Urothelium cell line (cell line): Measurements from ENCODE around the gene HOXB9.

Experiments
- DNase-seq: peaks from one replicate; pipeline ENCODE4 v3.0.0; 2011; ENCODE audit warnings: low spot score, mixed read lengths
- FAIRE-seq: peaks from 2 replicates; lab custom pipeline; 2011; peaks lifted over from hg19 to GRCh38; lab: Jason Lieb, UNC

Gene HOXB9

GRCh38 chr17:48599354-48599753, 26.8 kb downstream of the HOXB9 start:
- FAIRE-seq (peak; percentile 50), DNase-seq (no peak)

- FAIRE-seq = no peak
These were observed 27.4 kb downstream of the HOXB9 start for GRCh38 chr17:48598736-48599135.

GRCh38 chr17:48597778-48598631, 28.2 kb downstream of the HOXB9 start:
- DNase-seq (no peak), FAIRE-seq (no peak)

More at GRCh38 chr17:48598736-48599135, 27.4 kb downstream of the HOXB9 start:
- DNase-seq = no peak

- DNase-seq = no peak
- FAIRE-seq = no peak
These were observed 28.7 kb downstream of the HOXB9 start for GRCh38 chr17:48597528-48597777.

- FAIRE-seq = no peak
- no peak for DNase-seq
These were observed 29.2 kb downstream of the HOXB9 start for GRCh38 chr17:48596735-48597527.

- DNase-seq (no peak), FAIRE-seq (no peak)
These were observed 30.0 kb downstream of the HOXB9 start for GRCh38 chr17:48596000-48596734.

- FAIRE-seq (no peak), DNase-seq (no peak)
These were observed 30.7 kb downstream of the HOXB9 start for GRCh38 chr17:48595278-48595999.

- no peak for DNase-seq
- no peak for FAIRE-seq
These were observed 31.4 kb downstream of the HOXB9 start for GRCh38 chr17:48594538-48595277.

- DNase-seq (peak; percentile 82), FAIRE-seq (no peak)
These were observed 32.2 kb downstream of the HOXB9 start for GRCh38 chr17:48593840-48594537.

- DNase-seq (no peak), FAIRE-seq (no peak)
These were observed 32.9 kb downstream of the HOXB9 start, which contains the start of gene HOXB5 for GRCh38 chr17:48593126-48593829. Gene HOXB5, minus strand, starts transcription at chr17:48593779. Its CDS starts 97 bp downstream, at chr17:48593682.

GRCh38 chr17:48592577-48592976, 33.6 kb downstream of the HOXB9 start:
- FAIRE-seq (no peak), DNase-seq (no peak)

- FAIRE-seq (no peak), DNase-seq (no peak)
These were observed 34.1 kb downstream of the HOXB9 start for GRCh38 chr17:48592057-48592514.

GRCh38 chr17:48591255-48592056, 34.7 kb downstream of the HOXB9 start:
- FAIRE-seq (no peak), DNase-seq (no peak)

GRCh38 chr17:48590607-48591161, 35.5 kb downstream of the HOXB9 start:
- no peak for FAIRE-seq
- no peak for DNase-seq

- peak; percentile 23 for FAIRE-seq
- DNase-seq = no peak
These were observed 36.1 kb downstream of the HOXB9 start, which contains the start of gene HOXB3 for GRCh38 chr17:48589831-48590606. Gene HOXB3, minus strand, starts transcription at chr17:48590241. Its CDS starts 37,767 bp downstream, at chr17:48552474.

- DNase-seq (no peak), FAIRE-seq (no peak)
These were observed 36.9 kb downstream of the HOXB9 start for GRCh38 chr17:48589060-48589830.
